GM12872 (cell line): Measurements from ENCODE around the gene ETV6.

ENCODE experiments used
- CTCF ChIP-seq: IDR thresholded peaks from 3 replicates; pipeline ENCODE4 v1.5.1; 2011; ENCODE audit warnings: low read depth, mild to moderate bottlenecking, low read length, moderate library complexity; ENCODE audit not compliant: insufficient read depth

ETV6 gene

GRCh38 chr12:11718105-11718504 is 68.6 kb downstream of the ETV6 start:
- TF ChIP-seq CTCF, result no peak

DNA sequence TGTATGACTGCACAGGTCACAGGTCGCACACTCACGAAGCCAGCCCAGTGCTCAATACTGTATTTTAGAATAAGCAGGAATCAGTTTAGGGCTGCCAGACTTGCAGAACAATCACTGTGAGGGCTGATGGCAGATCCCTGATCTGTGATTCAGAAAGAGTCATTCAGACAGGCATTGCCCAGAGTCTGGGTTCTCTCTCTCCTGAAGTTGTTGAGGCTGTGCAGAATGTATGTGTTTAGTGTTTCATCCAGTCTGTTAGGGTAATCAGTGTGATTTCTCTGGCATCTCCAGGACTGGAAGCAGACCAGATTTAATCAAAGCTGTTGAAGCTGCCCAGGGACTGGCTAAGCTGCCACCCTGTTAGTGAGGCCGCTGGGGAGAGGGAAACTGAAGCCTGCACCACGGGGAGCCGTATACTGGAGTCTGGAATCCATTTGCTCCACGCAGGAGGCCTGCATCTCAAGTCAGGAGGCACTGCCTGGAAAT is 69.3 kb downstream of the ETV6 start:
- TF ChIP-seq CTCF, result no peak

- no peak for TF ChIP-seq CTCF
Observed at GRCh38 chr12:11719678-11720099, 70.2 kb downstream of the ETV6 start.

- no peak for TF ChIP-seq CTCF
Observed at GRCh38 chr12:11722071-11722470, 72.6 kb downstream of the ETV6 start.

DNA sequence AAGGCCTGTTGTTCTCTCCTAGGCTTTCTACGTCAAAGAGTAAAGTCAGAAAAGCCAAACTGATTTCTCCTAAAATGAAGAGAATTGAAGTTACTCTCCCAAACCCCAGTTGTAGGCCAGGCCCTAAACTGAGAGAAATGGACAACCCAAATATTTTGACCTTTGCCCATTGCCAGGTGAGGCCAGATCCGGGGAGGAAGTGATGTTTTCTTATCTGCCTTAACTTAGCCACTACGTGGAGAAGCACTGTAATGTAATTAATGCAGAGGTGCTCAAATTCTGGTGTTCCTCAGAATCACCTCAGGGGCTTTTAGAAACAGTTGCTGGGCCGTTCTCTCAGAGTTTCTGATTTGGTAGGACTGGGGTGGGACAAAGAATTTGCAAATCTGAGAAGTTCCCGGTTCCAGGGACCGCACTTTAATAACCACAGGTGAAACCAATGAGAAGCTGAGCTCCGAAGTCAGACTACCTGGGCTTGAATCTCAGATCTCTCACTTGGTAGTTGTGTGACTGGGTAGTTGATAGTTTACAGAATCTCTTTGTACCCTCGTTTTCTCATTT is 73.2 kb downstream of the ETV6 start:
- no peak for TF ChIP-seq CTCF

DNA sequence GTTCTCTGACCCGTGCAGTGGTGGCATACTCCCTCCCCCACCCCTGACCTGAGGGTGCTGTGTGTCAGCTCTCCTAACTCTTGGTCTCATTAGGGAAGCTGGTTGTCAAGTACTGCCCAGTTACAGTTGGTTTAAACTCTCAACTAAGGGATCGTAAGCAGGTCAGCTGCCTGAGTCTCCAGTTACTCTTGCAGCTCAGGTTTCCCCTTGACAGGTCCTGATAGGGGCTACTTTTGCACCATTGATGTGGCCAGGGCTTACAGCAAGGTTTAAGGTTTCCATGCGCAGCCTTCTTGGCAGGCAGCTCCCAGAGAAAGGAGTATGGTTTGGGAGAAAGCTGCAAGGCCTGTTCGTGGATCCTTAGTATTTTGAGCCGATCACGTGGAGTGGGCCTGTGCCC is 74.5 kb downstream of the ETV6 start:
- no peak for TF ChIP-seq CTCF

- TF ChIP-seq CTCF, result no peak
Observed at GRCh38 chr12:11724888-11725311, 75.4 kb downstream of the ETV6 start.
